HG03139 (cell line): ENCODE measurements around the gene HSD11B1L.

Experiments
- ATAC-seq: cut with Tn5 transposase; IDR thresholded peaks from one replicate; pipeline ENCODE4 v1.9.1; 2021; ENCODE audit not compliant: unreplicated experiment

Gene HSD11B1L

GRCh38 chr19:5680437-5681368 lies at the start of gene HSD11B1L, which contains the start of gene MICOS13:
Gene HSD11B1L, plus strand, starts transcription at chr19:5681027. Its CDS starts 3,806 bp downstream, at chr19:5684833.
Gene MICOS13, minus strand, starts transcription at chr19:5680516. Its CDS starts 30 bp downstream, at chr19:5680486.
- ATAC-seq, result peak; percentile 85

GRCh38 chr19:5631567-5632240 lies 49.1 kb upstream of the HSD11B1L start:
- ATAC-seq, result no peak

- ATAC-seq, result no peak
Observed at GRCh38 chr19:5632241-5632612, 48.6 kb upstream of the HSD11B1L start.

GRCh38 chr19:5632657-5633056 lies 48.2 kb upstream of the HSD11B1L start:
- ATAC-seq, result no peak

- ATAC-seq, result no peak
Observed at GRCh38 chr19:5635427-5635826, 45.4 kb upstream of the HSD11B1L start.

- no peak for ATAC-seq
Observed at GRCh38 chr19:5637971-5638370, 42.9 kb upstream of the HSD11B1L start.

GRCh38 chr19:5641171-5641570 lies 39.7 kb upstream of the HSD11B1L start:
- ATAC-seq, result no peak

GRCh38 chr19:5642204-5642603 lies 38.6 kb upstream of the HSD11B1L start:
- ATAC-seq, result no peak

- ATAC-seq, result no peak
Observed at GRCh38 chr19:5643060-5643459, 37.8 kb upstream of the HSD11B1L start.

- no peak for ATAC-seq
Observed at GRCh38 chr19:5644037-5644436, 36.8 kb upstream of the HSD11B1L start.

GRCh38 chr19:5645409-5645808 lies 35.4 kb upstream of the HSD11B1L start:
- ATAC-seq, result no peak

GRCh38 chr19:5646703-5647102 lies 34.1 kb upstream of the HSD11B1L start:
- no peak for ATAC-seq

- ATAC-seq, result no peak
Observed at GRCh38 chr19:5648464-5648863, 32.4 kb upstream of the HSD11B1L start.

- ATAC-seq, result no peak
Observed at GRCh38 chr19:5651361-5651760, 29.5 kb upstream of the HSD11B1L start.

- ATAC-seq, result no peak
Observed at GRCh38 chr19:5652261-5652660, 28.6 kb upstream of the HSD11B1L start.

GRCh38 chr19:5654931-5655330 lies 25.9 kb upstream of the HSD11B1L start:
- no peak for ATAC-seq

GRCh38 chr19:5655412-5655811 lies 25.4 kb upstream of the HSD11B1L start:
- no peak for ATAC-seq

- no peak for ATAC-seq
Observed at GRCh38 chr19:5661483-5661882, 19.3 kb upstream of the HSD11B1L start.

GRCh38 chr19:5663904-5664303 lies 16.9 kb upstream of the HSD11B1L start:
- ATAC-seq, result no peak

GRCh38 chr19:5664515-5664914 lies 16.3 kb upstream of the HSD11B1L start:
- ATAC-seq, result no peak

- no peak for ATAC-seq
Observed at GRCh38 chr19:5665781-5666513, 14.9 kb upstream of the HSD11B1L start.
